ACC112 (cell line): ENCODE results near the gene MKNK1.

Experiments
- H2AFZ ChIP-seq: fragments of 200-600 bp; sonication (generic); one replicate; pipeline ENCODE4 v1.6.0; 2017; ENCODE audit warnings: antibody characterized with exemption, low read length; ENCODE audit not compliant: unreplicated experiment
- H3K27ac ChIP-seq: fragments of 200-600 bp; sonication (generic); 2 replicates; pipeline ENCODE4 v1.5.1; 2014; ENCODE audit warnings: low read depth, mild to moderate bottlenecking, antibody characterized with exemption, low read length, moderate library complexity
- H3K27me3 ChIP-seq: fragments of 200-600 bp; sonication (generic); 2 replicates; pipeline ENCODE4 v1.6.1; 2014; ENCODE audit warnings: mild to moderate bottlenecking, antibody characterized with exemption, low read length, moderate library complexity, mixed read lengths; ENCODE audit not compliant: insufficient read depth
- H3K36me3 ChIP-seq: fragments of 200-600 bp; sonication (generic); 2 replicates; pipeline ENCODE4 v1.6.1; 2016; ENCODE audit warnings: mild to moderate bottlenecking, antibody characterized with exemption, low read length, moderate library complexity, mixed read lengths; ENCODE audit not compliant: insufficient read depth
- H3K4me1 ChIP-seq: fragments of 200-600 bp; sonication (generic); one replicate; pipeline ENCODE4 v1.6.1; 2016; ENCODE audit warnings: low read length, mixed read lengths; ENCODE audit not compliant: insufficient read depth, unreplicated experiment, control insufficient read depth
- H3K4me3 ChIP-seq: fragments of 200-600 bp; sonication (generic); 2 replicates; pipeline ENCODE4 v1.5.1; 2014; ENCODE audit warnings: mild to moderate bottlenecking, low read depth, low read length
- H3K79me2 ChIP-seq: fragments of 200-600 bp; sonication (generic); one replicate; pipeline ENCODE4 v1.6.0; 2016; ENCODE audit warnings: low read length; ENCODE audit not compliant: control insufficient read depth, unreplicated experiment, insufficient read depth

MKNK1 gene

GRCh38 chr1:46562498-46562897, 41.6 kb downstream of the MKNK1 start:
- H3K36me3 ChIP-seq = peaks cover 8% of the 10 kb centered on the region; the same call in 1 of the 2 replicates
- H3K79me2 ChIP-seq = no peaks in the 10 kb centered on the region
- peaks cover under 1% of the 10 kb centered on the region for H3K4me1 ChIP-seq
- no peak overlapping the region for H3K4me3 ChIP-seq
- no peak overlapping the region for H2AFZ ChIP-seq
- no peak overlapping the region for H3K27ac ChIP-seq
- no peaks in the 10 kb centered on the region for H3K27me3 ChIP-seq

DNA sequence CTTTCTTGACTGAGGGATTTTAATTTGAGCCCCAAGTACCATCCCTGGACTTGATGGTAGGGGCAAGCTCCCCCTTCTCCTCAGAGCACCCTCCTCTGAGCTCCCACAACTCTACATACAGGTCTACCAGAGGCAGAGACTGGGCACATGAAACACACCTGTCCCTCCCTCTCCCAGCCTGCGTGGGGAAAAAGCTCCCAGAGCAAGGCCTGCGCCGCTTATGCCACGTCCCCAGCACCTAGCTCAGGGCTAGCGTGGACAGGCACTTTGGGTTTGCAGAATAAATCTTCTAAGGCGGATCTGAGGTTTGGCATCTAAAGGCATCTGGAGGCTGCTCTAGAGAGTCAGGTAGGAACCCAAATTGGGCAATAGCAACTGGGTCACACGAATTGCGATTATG, 45.1 kb downstream of the MKNK1 start:
- H3K4me3 ChIP-seq = no peak overlapping the region
- no peaks in the 10 kb centered on the region for H3K27me3 ChIP-seq
- no peak overlapping the region for H3K27ac ChIP-seq
- no peaks in the 10 kb centered on the region for H3K36me3 ChIP-seq
- H2AFZ ChIP-seq = no peak overlapping the region
- peaks cover 14% of the 10 kb centered on the region for H3K4me1 ChIP-seq
- H3K79me2 ChIP-seq = no peaks in the 10 kb centered on the region

DNA sequence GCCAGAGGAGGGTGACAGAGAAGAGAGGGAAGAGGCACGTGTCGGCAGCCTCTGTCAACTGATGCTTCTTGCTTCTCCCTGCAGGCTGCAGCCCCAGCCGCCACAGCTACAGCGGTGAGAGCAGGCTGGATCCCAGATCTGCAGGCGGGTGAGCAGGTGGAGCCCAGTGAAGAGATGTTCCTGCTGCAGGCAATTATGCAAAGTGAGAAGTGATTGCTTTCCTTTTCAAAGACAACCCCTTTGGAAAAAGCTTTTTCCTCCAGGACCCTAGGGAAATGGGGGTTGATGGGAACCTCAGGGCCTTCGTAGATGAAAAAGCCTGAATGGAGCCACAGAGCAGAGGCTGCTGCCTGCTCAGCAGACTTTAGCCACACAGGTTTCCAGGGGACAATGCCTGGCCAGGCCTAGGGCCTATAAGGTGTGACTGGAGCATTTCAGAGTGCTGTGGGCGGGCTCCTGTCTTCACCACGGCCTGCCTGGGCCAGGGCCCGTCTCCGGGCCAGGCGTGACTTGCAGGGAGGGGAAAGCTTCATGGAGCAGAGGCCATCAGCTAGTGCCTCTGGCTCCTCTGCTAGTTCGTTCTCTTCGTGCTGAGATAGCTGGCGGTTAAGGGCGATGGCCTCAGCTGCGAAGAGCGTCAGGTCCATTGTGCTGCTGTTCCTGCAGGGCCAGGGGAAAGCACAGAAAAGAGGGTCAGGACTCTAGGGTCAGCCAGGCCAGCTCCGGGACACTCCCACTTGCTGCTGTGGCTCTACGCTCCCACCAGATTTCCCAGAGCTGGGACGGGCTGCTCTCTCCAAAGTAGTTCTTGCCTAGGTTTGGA, 45.7 kb downstream of the MKNK1 start:
- Histone ChIP-seq H3K4me1 (peaks cover 14% of the 10 kb centered on the region), H3K27ac (no peak overlapping the region), H3K79me2 (no peaks in the 10 kb centered on the region), H3K4me3 (no peak overlapping the region), H3K36me3 (no peaks in the 10 kb centered on the region), H2AFZ (no peak overlapping the region), H3K27me3 (no peaks in the 10 kb centered on the region)

DNA sequence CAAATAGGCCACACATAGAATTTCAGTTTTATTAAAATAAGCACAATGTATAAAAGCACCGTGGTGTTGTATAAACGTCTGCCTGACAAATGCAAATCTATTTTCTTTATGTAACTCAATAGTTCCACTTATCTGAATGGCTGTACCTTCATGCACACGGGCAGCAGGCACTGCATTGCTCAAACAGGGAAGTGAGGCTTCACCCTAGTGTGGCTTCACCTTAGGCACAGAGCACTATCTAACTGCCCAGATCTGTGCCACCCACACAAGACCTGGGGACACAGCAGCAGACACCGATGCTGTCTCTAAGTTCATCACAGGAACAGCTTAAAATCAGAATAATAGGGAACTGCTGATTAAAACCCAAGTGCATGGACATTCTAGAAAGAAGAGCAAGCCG, 46.7 kb downstream of the MKNK1 start:
- Histone ChIP-seq H3K27ac (peak overlapping the region; percentile 28; the same call in 1 of the 2 replicates), H3K36me3 (no peaks in the 10 kb centered on the region), H3K4me1 (peaks cover 14% of the 10 kb centered on the region), H3K79me2 (no peaks in the 10 kb centered on the region), H2AFZ (no peak overlapping the region), H3K4me3 (no peak overlapping the region), H3K27me3 (no peaks in the 10 kb centered on the region)

DNA sequence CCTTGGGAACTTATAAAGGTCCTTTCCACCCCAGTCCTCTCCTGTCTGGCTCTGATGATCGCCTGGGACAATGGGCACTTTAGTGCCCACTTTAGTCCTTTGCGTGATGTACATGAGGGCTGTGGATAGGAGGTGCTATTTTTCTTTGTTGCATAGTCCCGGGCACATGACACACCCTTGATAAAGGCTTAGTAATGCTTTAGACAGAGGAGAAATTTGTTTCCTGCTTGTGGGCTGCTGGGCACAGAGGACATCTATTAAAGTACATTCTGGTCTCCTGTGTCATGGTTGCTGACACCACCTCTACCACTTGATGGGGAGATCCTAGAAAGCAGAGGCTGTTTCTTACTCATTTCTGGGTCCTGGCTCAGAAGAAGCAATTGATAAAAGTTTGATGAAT, 47.2 kb downstream of the MKNK1 start:
- no peaks in the 10 kb centered on the region for H3K27me3 ChIP-seq
- H3K4me1 ChIP-seq = peaks cover 14% of the 10 kb centered on the region
- H3K79me2 ChIP-seq = no peaks in the 10 kb centered on the region
- H2AFZ ChIP-seq = no peak overlapping the region
- no peak overlapping the region for H3K4me3 ChIP-seq
- H3K27ac ChIP-seq = peak overlapping the region; percentile 28; the same call in 1 of the 2 replicates
- no peaks in the 10 kb centered on the region for H3K36me3 ChIP-seq

GRCh38 chr1:46555826-46556619, 48.0 kb downstream of the MKNK1 start:
- H3K27ac ChIP-seq = 0 out of 2 replicates have a peak overlapping the region, but pooled peaks have one; percentile 13
- H3K27me3 ChIP-seq = no peaks in the 10 kb centered on the region
- H2AFZ ChIP-seq = no peak overlapping the region
- H3K4me3 ChIP-seq = no peak overlapping the region
- no peaks in the 10 kb centered on the region for H3K36me3 ChIP-seq
- peaks cover 14% of the 10 kb centered on the region for H3K4me1 ChIP-seq
- no peaks in the 10 kb centered on the region for H3K79me2 ChIP-seq

DNA sequence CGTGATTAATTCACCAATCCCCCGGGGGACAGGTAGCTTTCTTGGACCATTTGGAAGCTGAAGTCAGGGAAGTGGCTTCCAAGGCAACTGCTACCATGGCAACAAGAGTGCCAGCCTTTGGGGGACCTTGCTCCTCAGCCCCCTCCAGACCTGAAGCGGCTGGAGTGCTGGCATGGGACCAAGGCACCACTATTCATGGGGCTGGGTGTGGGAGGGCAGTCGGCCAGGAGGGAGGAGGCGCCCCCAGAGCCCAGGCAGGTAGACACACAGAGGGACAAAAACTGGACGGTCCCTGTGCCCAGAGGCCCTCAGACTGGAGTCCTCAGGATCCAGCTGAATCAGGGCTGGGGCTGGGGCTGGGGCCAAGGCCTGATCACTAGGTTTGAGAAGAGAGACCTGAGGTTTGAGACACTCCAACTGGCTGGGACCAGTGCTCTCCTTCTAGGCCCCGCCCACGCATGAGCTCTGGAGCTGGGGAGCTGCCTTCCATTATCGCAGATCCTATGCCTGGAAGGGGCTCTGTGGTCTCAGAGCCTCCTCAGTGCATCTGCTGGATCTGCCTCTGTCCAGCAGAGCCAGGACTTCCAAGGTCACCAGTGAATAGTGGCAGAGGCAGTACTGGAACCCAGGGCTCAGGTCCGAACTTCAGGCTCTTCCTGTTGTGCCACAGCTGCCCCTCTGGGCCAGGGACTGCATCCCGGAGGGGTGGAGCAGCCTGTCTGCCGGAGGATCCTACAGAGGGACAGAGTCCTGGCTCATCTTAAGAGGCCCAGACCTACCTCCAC, 49.3 kb downstream of the MKNK1 start:
- Histone ChIP-seq H3K27ac (no peak overlapping the region), H3K4me1 (peaks cover 14% of the 10 kb centered on the region), H3K4me3 (no peak overlapping the region), H3K36me3 (no peaks in the 10 kb centered on the region), H3K79me2 (no peaks in the 10 kb centered on the region), H3K27me3 (no peaks in the 10 kb centered on the region), H2AFZ (no peak overlapping the region)

DNA sequence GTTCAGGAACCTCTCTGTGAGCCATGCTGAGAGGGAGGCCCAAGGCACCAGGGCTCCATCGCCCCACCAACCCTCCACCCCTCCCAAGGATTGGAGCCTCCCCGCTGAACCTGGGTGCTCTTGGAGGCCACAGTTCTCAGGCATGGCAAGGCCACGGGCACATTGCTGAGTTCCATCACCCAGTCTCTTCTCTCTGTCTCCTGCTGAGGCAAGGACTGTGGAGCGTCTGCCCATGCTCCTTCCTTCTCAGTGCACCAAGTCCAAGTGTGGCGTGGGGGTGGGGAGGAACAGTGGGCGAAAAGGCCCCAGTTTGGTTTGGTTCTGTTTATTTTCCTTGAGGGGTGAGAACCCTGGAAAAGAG, 49.9 kb downstream of the MKNK1 start:
- H2AFZ ChIP-seq = no peak overlapping the region
- no peaks in the 10 kb centered on the region for H3K79me2 ChIP-seq
- H3K4me1 ChIP-seq = peaks cover 14% of the 10 kb centered on the region
- no peaks in the 10 kb centered on the region for H3K27me3 ChIP-seq
- H3K27ac ChIP-seq = no peak overlapping the region
- no peaks in the 10 kb centered on the region for H3K36me3 ChIP-seq
- no peak overlapping the region for H3K4me3 ChIP-seq

DNA sequence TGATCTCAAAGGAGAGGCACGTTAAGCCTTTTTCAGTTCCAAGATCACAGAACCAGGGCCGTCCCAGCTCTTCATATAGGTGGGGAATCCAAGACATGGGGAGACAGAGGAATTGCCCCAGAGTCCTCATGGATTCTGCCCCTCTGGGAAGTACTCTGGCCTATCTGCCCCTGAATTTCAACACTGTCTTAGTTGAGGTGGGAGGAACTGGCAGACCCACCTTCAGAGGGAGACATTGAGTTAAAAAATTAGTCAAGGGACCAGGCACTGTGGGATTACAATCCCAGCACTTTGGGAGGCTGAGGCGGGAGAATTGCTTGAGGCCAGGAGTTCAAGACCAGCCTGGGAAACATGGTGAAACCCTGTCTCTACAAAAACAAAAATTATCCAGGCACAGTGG, 50.6 kb downstream of the MKNK1 start:
- H3K27ac ChIP-seq = no peak overlapping the region
- no peak overlapping the region for H2AFZ ChIP-seq
- no peak overlapping the region for H3K4me3 ChIP-seq
- H3K36me3 ChIP-seq = no peaks in the 10 kb centered on the region
- peaks cover 14% of the 10 kb centered on the region for H3K4me1 ChIP-seq
- no peaks in the 10 kb centered on the region for H3K79me2 ChIP-seq
- no peaks in the 10 kb centered on the region for H3K27me3 ChIP-seq

- Histone ChIP-seq H3K27me3 (no peaks in the 10 kb centered on the region), H3K4me3 (no peak overlapping the region), H3K79me2 (no peaks in the 10 kb centered on the region), H3K4me1 (peaks cover 14% of the 10 kb centered on the region), H3K27ac (no peak overlapping the region), H3K36me3 (no peaks in the 10 kb centered on the region), H2AFZ (no peak overlapping the region)
Measured at GRCh38 chr1:46552357-46553237, 51.5 kb downstream of the MKNK1 start.
